Mesothelial cell of epicardium (in vitro differentiated cells): ENCODE data around the gene XIRP1. TPM values are rescaled to one million over a fixed set of nuclear protein-coding genes. Genes with fewer than 3 reads are reported as not detected.

Source experiments
- DNase-seq, 2 experiments: peaks; one replicate each; pipeline ENCODE4 v3.0.0; 2021; ENCODE audit warnings: low spot score in 2 of 2; ENCODE audit not compliant: unreplicated experiment in 2 of 2
- H3K27ac Mint-ChIP-seq: 2 replicates; pipeline ENCODE4 v1.8.0; 2021; ENCODE audit warnings: mixed read lengths
- H3K27me3 Mint-ChIP-seq: 2 replicates; pipeline ENCODE4 v1.8.0; 2021; ENCODE audit warnings: low read depth, mixed read lengths
- H3K36me3 Mint-ChIP-seq: 2 replicates; pipeline ENCODE4 v1.8.0; 2021; ENCODE audit warnings: mixed read lengths
- H3K4me1 Mint-ChIP-seq: 2 replicates; pipeline ENCODE4 v1.8.0; 2021; ENCODE audit warnings: mixed read lengths
- H3K4me3 Mint-ChIP-seq: 2 replicates; pipeline ENCODE4 v1.8.0; 2021; ENCODE audit warnings: mild to moderate bottlenecking, moderate library complexity, mixed read lengths
- H3K9me3 Mint-ChIP-seq: 2 replicates; pipeline ENCODE4 v1.8.0; 2021; ENCODE audit warnings: mixed read lengths
- CTCF ChIP-seq: fragments of 200-600 bp; sonication (generic); IDR thresholded peaks from one replicate; pipeline ENCODE4 v1.5.0; 2021; ENCODE audit warnings: antibody characterized with exemption; ENCODE audit not compliant: unreplicated experiment
- total RNA-seq: library from RNA; stranded (reverse); gene quantifications from 3 replicates; pipeline ENCODE4 v1.2.1, GENCODE V29; 2021

The XIRP1 gene
- total RNA-seq, 1 donor from 2014 or later: not detected

GRCh38 chr3:39213613-39214012 is 21.2 kb upstream of the XIRP1 start:
- Mint-ChIP-seq H3K27ac (no peak overlapping the region), H3K4me1 (peaks cover under 1% of the 10 kb centered on the region), H3K27me3 (peaks cover 13% of the 10 kb centered on the region)

GRCh38 chr3:39212665-39213064 is 20.3 kb upstream of the XIRP1 start:
- no peak overlapping the region for H3K4me3 Mint-ChIP-seq
- no peak for TF ChIP-seq CTCF
- no peak for DNase-seq
- no peaks in the 10 kb centered on the region for H3K36me3 Mint-ChIP-seq
- H3K4me1 Mint-ChIP-seq: peaks cover 10% of the 10 kb centered on the region
- no peaks in the 10 kb centered on the region for H3K9me3 Mint-ChIP-seq
- H3K27me3 Mint-ChIP-seq: peaks cover 10% of the 10 kb centered on the region
- no peak overlapping the region for H3K27ac Mint-ChIP-seq

More at GRCh38 chr3:39213613-39214012, 21.2 kb upstream of the XIRP1 start:
- Mint-ChIP-seq H3K36me3 (no peaks in the 10 kb centered on the region), H3K9me3 (no peaks in the 10 kb centered on the region), H3K4me3 (no peak overlapping the region)
- no peak for TF ChIP-seq CTCF
- no peak for DNase-seq

- H3K36me3 Mint-ChIP-seq: no peaks in the 10 kb centered on the region
- H3K27me3 Mint-ChIP-seq: peaks cover 4% of the 10 kb centered on the region
- no peaks in the 10 kb centered on the region for H3K9me3 Mint-ChIP-seq
- peaks cover 12% of the 10 kb centered on the region for H3K4me1 Mint-ChIP-seq
- DNase-seq: no peak
- TF ChIP-seq CTCF: no peak
- no peak overlapping the region for H3K27ac Mint-ChIP-seq
- no peak overlapping the region for H3K4me3 Mint-ChIP-seq
Observed at GRCh38 chr3:39211332-39212130, 19.1 kb upstream of the XIRP1 start.

DNA sequence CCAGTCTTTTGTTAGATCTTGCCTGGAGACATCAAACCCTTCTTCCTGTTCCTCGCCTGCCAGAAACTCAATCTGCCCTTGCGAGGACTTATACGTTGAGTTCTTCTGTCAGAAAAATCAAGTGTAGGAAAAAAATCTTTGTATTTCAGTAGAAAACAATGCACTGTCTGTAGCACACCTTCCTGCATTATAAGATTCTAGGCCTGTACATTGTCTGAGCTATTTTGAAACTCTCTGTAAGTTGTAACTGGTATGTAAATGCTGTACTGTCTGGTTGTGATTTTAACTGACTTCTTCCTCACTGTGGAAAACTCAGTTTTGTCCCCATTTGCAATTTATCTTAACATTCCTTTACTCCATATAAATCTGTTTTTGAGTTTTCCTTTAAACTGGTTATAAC is 17.7 kb upstream of the XIRP1 start:
- Mint-ChIP-seq H3K4me1 (peaks cover 12% of the 10 kb centered on the region), H3K4me3 (no peak overlapping the region), H3K9me3 (peaks cover 1% of the 10 kb centered on the region), H3K27me3 (no peaks in the 10 kb centered on the region), H3K36me3 (no peaks in the 10 kb centered on the region), H3K27ac (no peak overlapping the region)
- TF ChIP-seq CTCF: no peak
- DNase-seq: no peak

- no peaks in the 10 kb centered on the region for H3K27me3 Mint-ChIP-seq
- no peak for DNase-seq
- H3K4me1 Mint-ChIP-seq: peaks cover 12% of the 10 kb centered on the region
- H3K9me3 Mint-ChIP-seq: peaks cover 5% of the 10 kb centered on the region
- no peak for TF ChIP-seq CTCF
- no peaks in the 10 kb centered on the region for H3K36me3 Mint-ChIP-seq
- H3K4me3 Mint-ChIP-seq: no peak overlapping the region
- no peak overlapping the region for H3K27ac Mint-ChIP-seq
Observed at GRCh38 chr3:39209329-39209970, 17.1 kb upstream of the XIRP1 start.
